ENCODE data around the gene FOXD4. TPM values are rescaled to one million over a fixed set of nuclear protein-coding genes. Genes with fewer than 3 reads are reported as not detected.

FOXD4 gene
- total RNA-seq = 0.14 and 0.27 TPM in 2 replicates

DNA sequence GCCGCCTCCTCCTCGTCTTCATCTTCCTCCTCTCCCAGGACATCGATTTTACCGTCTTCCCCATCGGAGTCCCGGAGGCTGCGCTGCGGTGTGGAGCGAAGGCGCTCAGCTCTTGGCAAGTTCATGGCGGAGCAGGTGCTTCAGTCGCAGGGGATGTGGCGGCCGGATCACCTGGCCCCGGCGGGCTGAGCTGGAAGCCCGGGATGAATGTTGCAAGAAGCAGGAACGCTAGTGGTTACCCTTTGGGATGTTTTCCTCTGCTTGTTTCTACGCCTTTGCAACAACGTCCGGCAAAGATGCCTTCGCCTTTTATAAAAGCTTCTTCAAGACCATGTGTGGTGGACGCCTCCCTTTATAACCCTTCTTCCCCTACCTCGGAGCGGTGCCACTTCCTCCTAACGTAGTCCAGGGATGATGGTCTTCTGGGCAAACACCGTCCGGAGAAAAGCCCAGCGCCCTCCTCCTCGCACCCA is at the start of gene FOXD4:
FOXD4 (minus strand) TSS at position 423 of the 473 bp plus-strand sequence; CDS start at position 125, 298 bp downstream.

Other genes with a start within 250 kb of the FOXD4 start
- gene WASHC1, start 89.0 kb downstream of the FOXD4 start, total RNA-seq = 2.7 and 3.3 TPM in 2 replicates
- gene ZNG1A, start 60.6 kb upstream of the FOXD4 start, total RNA-seq = 52.7 and 55.5 TPM in 2 replicates
- 0.80 and 1.3 TPM in 2 replicates for gene DOCK8, start 96.4 kb upstream of the FOXD4 start, total RNA-seq